ENCODE measurements around the gene C7.

C7 gene

GRCh38 chr5:40928886-40929448 lies 19.7 kb downstream of the C7 start:
- DNase-seq = no peak

GRCh38 chr5:40932766-40933165 lies 23.5 kb downstream of the C7 start:
- no peak for DNase-seq

GRCh38 chr5:40937075-40937474 lies 27.8 kb downstream of the C7 start:
- DNase-seq = no peak

DNA sequence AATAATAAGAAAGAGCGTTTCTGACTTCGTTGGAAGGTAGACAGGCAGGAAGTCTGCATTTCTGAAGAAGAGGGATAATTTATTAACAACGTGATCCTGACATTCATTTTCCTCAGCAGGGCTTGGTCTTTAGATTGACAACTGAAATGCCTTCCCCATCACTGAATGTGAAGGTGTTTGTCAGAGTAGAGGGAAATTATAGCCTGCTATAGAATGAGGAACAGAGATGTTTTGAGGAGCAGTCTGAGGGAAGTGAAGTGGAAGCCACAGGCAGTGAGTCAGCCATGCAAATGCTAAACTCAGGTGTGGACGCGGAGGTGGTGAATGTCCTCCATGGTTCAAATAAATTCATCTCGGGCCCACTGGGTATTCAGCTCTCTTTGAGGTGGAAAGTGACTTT lies 30.5 kb downstream of the C7 start:
- DNase-seq = no peak

- no peak for DNase-seq
These were observed 35.8 kb downstream of the C7 start for GRCh38 chr5:40945111-40945510.

- no peak for DNase-seq
These were observed 46.0 kb downstream of the C7 start for GRCh38 chr5:40955313-40955712.

- DNase-seq = no peak
These were observed 47.8 kb downstream of the C7 start for GRCh38 chr5:40957048-40957447.

GRCh38 chr5:40958811-40959210 lies 49.5 kb downstream of the C7 start:
- DNase-seq = no peak

DNA sequence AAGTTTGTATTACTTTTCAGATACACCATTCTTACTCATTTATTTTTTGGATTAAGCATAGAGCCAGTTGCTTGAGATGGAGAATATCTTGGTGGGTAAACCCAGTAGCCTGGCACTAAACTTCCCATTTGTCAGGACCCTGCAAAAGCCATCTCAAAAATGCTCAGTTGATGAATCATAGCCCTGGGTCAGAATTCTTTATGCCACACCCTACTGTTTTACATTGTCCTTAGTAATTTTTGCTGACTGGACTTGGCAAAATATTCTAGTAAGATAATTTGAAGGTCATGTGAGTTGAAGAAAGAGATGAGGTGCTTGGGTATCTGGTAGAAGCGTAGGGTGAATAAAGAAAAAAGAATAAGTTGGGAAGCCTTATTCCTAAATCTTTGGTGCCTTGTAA lies 50.7 kb downstream of the C7 start:
- no peak for DNase-seq

DNA sequence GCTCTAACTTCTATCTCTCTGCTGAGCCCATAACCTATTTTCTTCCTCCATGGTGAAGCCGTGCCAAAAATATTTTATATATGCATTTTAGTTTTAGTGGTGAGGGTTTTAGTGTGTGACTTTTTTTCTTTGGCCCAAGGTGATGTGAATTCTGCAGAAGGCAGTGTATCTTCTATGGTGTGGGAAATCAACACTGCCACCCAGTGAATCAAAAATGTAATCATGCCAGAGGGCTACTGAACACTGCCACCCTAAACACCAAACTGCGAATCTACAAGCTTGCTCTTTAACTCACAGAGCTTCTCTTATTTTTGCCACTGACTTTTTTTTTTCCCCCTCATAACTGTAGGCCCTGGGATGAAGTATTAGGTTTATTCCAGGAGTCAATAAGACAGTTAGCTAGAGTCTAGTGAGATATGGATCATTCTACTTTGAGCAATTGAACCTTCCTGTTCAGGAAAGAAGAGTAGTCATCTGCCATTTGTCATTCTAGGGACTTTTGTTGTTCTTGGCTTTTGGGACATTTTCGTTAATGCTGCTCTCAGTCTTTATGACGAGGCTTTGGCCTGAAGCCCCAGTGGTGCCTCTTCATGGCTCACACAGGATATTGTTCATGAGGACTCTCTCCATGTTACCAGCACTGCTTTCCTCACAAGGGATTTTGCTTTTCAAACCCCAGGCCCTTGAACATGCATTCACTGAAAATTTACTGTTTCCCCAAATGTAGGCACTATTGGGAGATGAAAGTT lies 53.1 kb downstream of the C7 start:
- DNase-seq = no peak

DNA sequence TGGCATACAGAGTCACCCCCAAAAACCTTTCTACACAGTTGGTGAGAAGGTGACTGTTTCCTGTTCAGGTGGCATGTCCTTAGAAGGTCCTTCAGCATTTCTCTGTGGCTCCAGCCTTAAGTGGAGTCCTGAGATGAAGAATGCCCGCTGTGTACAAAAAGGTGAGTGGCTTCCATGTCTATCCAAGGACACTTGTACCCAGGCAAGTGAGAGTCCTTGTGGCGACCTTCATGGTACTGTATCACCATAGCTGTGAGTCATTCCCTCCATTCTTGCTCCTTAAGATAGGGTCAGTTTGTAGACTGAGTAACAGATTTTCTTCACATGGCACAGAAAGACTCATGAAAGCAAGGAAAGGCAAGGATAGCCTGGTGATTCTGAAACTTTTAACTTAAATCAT lies 63.1 kb downstream of the C7 start:
- DNase-seq = no peak

GRCh38 chr5:40973364-40974004 lies 64.2 kb downstream of the C7 start:
- DNase-seq = no peak

GRCh38 chr5:40976041-40976440 lies 66.7 kb downstream of the C7 start:
- DNase-seq = no peak

GRCh38 chr5:40976836-40977235 lies 67.5 kb downstream of the C7 start:
- DNase-seq = no peak

DNA sequence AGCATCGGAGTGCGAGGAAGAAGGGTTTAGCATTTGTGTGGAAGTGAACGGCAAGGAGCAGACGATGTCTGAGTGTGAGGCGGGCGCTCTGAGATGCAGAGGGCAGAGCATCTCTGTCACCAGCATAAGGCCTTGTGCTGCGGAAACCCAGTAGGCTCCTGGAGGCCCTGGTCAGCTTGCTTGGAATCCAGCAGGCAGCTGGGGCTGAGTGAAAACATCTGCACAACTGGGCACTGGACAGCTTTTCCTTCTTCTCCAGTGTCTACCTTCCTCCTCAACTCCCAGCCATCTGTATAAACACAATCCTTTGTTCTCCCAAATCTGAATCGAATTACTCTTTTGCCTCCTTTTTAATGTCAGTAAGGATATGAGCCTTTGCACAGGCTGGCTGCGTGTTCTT lies 72.1 kb downstream of the C7 start:
- DNase-seq = no peak

DNA sequence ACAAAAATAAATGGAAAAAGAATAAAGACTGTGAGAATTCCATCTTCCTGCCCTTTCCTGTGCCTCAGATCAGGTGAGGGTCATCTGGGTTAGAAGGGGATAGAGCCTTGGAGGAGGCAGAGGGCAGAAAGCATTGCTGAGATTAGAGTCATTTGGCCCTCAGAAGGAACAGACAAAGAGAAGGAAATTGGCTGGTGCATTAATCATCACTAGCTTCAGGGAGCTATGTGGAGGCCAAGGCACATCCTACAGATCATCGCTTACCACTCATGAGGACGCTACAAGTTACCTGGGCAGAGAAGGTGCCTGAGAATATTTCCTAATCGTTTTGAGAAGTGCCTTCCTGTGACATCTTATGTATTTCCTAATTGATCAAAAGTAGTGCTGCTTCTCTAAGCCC lies 74.5 kb downstream of the C7 start:
- DNase-seq = no peak

DNA sequence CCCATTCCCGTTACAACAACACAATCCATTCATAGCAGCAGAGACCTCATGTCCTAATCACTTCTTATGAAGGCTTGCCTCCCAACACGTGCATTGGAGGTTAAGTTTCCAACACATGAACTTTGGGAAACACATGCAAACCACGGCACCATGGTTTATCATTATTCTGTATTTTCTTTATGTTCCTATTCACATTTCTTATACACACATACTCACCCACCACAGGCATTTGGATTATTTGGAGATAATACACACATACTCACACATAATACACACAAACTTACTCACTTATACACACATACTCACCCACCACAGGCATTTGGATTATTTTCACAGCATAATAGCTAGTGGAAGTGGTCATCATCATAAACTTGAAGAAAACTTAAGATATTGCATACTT lies 75.6 kb downstream of the C7 start:
- no peak for DNase-seq

DNA sequence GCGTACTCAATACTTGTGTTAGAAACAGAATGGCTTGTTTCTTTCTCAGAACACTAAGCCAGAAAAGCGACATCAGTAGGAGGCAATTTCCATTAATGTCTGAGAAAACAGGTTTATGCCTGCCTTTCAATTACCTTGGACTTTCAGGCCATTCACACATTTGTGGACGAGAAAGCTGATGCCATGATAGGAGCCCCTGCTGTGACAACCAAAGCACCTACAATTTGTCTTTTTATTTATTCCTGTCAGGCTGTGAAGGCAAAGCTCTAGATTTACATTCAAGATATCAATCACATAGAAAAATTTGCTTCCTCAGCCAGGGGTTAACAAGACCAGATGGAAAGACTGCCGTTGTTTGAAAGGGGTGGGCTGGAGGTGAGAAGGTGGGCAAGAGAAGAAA lies 76.2 kb downstream of the C7 start:
- DNase-seq = no peak

- DNase-seq = no peak
These were observed 77.4 kb downstream of the C7 start for GRCh38 chr5:40986666-40987065.

- DNase-seq = no peak
These were observed 78.1 kb downstream of the C7 start for GRCh38 chr5:40987349-40987748.

- no peak for DNase-seq
These were observed 79.6 kb downstream of the C7 start for GRCh38 chr5:40988746-40989510.

DNA sequence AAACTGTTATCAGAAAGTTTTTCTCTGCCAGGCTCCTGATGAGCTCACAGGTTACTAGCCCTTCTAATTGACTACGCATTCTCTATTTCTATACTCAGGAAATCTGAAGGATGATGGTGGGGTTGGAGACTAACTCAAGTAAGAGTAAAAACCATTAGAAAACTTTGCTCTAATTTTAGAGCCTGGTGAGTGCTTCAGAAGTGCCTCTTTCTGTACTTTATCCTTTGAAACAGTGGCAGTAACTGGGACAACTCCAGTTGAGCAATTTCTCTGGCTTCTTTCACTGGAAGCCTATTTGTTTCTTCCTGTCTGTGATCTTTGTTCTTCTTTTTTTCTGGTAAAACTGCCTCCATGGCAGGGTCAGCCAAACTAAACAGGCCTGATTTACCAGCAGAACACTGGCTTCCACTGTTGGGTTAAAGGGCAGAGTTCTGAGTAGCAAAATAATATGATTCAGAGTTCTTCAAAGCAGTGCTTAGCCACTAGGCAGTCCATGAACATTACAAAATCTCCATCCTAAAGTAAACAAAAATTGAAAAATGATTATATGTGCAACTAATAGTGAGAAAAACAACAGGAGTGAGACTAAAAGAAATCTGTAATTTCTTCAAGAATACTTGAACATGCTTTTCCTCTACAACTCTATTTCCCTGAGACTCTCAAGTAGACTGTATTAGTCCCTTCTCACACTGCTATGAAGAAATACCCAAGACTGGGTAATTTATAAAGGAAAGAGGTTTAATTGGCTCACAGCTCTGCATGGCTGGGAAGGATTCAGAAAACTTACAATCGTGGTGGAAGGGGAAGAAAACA lies 82.1 kb downstream of the C7 start:
- no peak for DNase-seq

DNA sequence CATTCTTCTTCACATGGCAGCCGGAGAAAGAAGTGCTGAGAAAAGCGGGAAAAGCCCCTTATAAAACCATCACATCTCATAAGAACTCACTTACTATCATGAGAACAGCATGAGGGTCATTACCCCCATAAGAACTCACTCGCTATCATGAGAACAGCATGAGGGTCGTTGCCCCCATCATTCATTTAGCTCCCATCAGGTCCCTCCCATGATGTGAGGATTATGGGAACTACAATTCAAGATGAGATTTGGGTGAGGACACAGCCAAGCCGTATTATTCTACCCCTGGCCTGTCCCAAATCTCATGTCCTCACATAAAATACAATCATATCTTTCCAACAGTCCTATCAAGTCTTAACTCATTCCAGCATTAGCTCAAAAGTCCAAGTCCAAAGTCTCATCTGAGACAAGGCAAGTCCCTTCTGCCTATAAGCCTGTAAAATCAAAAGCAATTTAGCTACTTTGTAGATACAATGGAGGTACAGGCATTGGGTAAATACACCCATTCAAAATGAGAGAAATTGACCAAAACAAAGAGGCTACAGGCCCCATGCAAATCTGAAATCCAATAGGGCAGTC lies 82.8 kb downstream of the C7 start:
- DNase-seq = no peak

All from NCI-H1048 (cell line).